Left lung (tissue), 10 donors: Measurements from ENCODE around the gene GDPD4. TPM values are rescaled to one million over a fixed set of nuclear protein-coding genes. Genes with fewer than 3 reads are reported as not detected.

Experiments used
- ATAC-seq: fragments of 200-7000 bp; cut with Tn5 transposase; one replicate; pipeline ENCODE4 v1.9.1; 2020; ENCODE audit warnings: moderate library complexity
- DNase-seq, 4 donors: peaks; one replicate each; pipeline ENCODE4 v3.0.0-alpha.2; 2013 to 2020
- H3K27ac ChIP-seq, 2 donors: fragments of 200-600 bp; sonication (generic) in 1 of 2; one replicate each; pipeline versions ENCODE4 v1.5.0 to v1.8.0; 2020 to 2021
- H3K27me3 ChIP-seq, 2 donors: fragments of 200-600 bp; sonication (generic) in 1 of 2; one replicate each; pipeline versions ENCODE4 v1.5.0 to v1.8.0; 2020 to 2021
- H3K36me3 ChIP-seq, 2 donors: fragments of 200-600 bp; sonication (generic) in 1 of 2; one replicate each; pipeline versions ENCODE4 v1.5.0 to v1.8.0; 2020 to 2021
- H3K4me1 ChIP-seq, 2 donors: fragments of 200-600 bp; one replicate each; pipeline ENCODE4 v1.8.0; 2021
- H3K4me3 ChIP-seq, 2 donors: fragments of 200-600 bp; sonication (generic) in 1 of 2; one replicate each; pipeline versions ENCODE4 v1.5.0 to v1.8.0; 2020 to 2021; ENCODE audit warnings: mild to moderate bottlenecking in 1 of 2
- H3K9me3 ChIP-seq, 2 donors: fragments of 200-600 bp; sonication (generic) in 1 of 2; one replicate each; pipeline versions ENCODE4 v1.5.0 to v1.8.0; 2020 to 2021
- intact Hi-C, 2 donors: fragments of 100-400 bp; cut with DNase I; formaldehyde crosslinking; loops; one replicate each; pipeline versions ENCODE4 v1.11.2 to v1.14.2; 2022
- polyA plus RNA-seq, 6 donors: library from polyadenylated mRNA; unstranded; fragments of 120-200 nt; gene quantifications; one replicate each; pipeline ENCODE4 v1.2.1, GENCODE V29; 2013; ENCODE audit not compliant: insufficient read length in 6 of 6
- total RNA-seq, 2 donors: library from RNA; stranded (reverse); fragmentation: NEBNext Ultra II Directional; extraction: Animal tissue kit (Norgen Biotek cat#: 25700); gene quantifications; one replicate each; pipeline ENCODE4 v1.2.1, GENCODE V29; 2021
- TF ChIP-seq, protein P1 (sequence below), 2 donors: fragments of 200-600 bp; sonication (generic) in 1 of 2; IDR thresholded peaks; one replicate each; pipeline versions ENCODE4 v1.5.0 to v1.8.0; 2021; ENCODE audit warnings: antibody characterized with exemption in 2 of 2
- donor health status: DM: no; HTN: yes; CAD: no.
- donor health status: DM: no; HTN: no; CAD: no.

The GDPD4 gene
- total and polyA plus RNA-seq, 8 donors = 0.34 to 0.78 (median 0.55) TPM; not detected in 2

DNA sequence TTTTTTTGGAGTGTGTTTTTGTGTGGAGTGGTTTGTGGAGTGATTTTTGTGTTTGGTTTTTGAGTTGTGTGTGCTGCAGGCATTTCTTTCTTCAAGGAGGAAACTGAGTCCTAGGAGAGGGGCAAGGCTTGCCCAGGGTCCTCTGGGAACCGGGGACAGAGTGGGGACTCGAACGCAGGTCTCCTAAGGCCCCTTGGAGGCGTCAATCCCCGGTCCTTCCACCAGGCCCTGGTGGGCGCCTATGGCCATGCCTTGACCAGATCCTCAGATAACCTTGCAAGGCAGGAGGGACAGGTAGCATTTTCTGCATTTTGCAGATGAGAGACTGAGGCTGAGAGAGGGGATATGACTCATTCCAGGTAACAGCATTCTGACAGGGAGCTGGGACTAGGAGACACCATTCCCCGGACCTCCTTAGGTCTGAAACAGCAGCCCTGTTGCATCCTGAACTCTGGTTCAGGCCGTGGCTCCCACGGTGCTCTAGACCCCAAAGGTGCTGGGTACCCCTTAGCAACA lies 134.3 kb downstream of the GDPD4 start:
- DNase-seq (peak in 1 of 4 donors; percentile 44), ATAC-seq (no peak)
- Histone ChIP-seq H3K27ac (no peak overlapping the region), H3K4me1 (no peaks in the 10 kb centered on the region), H3K36me3 (no peaks in the 10 kb centered on the region), H3K9me3 (no peaks in the 10 kb centered on the region), H3K4me3 (no peak overlapping the region), H3K27me3 (no peaks in the 10 kb centered on the region)
- TF ChIP-seq, protein P1, sequence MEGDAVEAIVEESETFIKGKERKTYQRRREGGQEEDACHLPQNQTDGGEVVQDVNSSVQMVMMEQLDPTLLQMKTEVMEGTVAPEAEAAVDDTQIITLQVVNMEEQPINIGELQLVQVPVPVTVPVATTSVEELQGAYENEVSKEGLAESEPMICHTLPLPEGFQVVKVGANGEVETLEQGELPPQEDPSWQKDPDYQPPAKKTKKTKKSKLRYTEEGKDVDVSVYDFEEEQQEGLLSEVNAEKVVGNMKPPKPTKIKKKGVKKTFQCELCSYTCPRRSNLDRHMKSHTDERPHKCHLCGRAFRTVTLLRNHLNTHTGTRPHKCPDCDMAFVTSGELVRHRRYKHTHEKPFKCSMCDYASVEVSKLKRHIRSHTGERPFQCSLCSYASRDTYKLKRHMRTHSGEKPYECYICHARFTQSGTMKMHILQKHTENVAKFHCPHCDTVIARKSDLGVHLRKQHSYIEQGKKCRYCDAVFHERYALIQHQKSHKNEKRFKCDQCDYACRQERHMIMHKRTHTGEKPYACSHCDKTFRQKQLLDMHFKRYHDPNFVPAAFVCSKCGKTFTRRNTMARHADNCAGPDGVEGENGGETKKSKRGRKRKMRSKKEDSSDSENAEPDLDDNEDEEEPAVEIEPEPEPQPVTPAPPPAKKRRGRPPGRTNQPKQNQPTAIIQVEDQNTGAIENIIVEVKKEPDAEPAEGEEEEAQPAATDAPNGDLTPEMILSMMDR (IDR thresholded peaks at IDR 0.05) = no peak
- intact Hi-C loops = no loop called here

Other genes with a start within 250 kb of the GDPD4 start
- 10 to 100 TPM; 11.7 to 13.2 TPM for gene CAPN5, start 234.7 kb downstream of the GDPD4 start, total RNA-seq
- 10 to 100 TPM; 22.9 to 32.9 (median 25.7) TPM for gene CAPN5, start 234.7 kb downstream of the GDPD4 start, polyA plus RNA-seq
- gene OMP, start 198.8 kb downstream of the GDPD4 start, total RNA-seq = not detected
- under 1 TPM in 4 of 6 donors, not detected in 2; 0.34 to 0.46 (median 0.40) TPM for gene OMP, start 198.8 kb downstream of the GDPD4 start, polyA plus RNA-seq
- gene MYO7A, start 173.4 kb downstream of the GDPD4 start, total RNA-seq = 10 to 100 TPM in 1 of 2 donors, 1 to 10 TPM in 1; 4.8 to 13.5 TPM
- gene MYO7A, start 173.4 kb downstream of the GDPD4 start, polyA plus RNA-seq = 1 to 10 TPM; 5.2 to 6.5 (median 5.8) TPM
- 10 to 100 TPM; 32.4 to 42.8 TPM for gene PAK1, start 172.4 kb upstream of the GDPD4 start, total RNA-seq
- gene PAK1, start 172.4 kb upstream of the GDPD4 start, polyA plus RNA-seq = 10 to 100 TPM; 51.3 to 61.4 (median 53.2) TPM